Mammary epithelial cell (primary cell): Measurements from ENCODE around the gene SVBP.

Experiments
- CTCF ChIP-seq, 2 donors: IDR thresholded peaks in 1 of 2; conservative IDR thresholded peaks in 1 of 2; 2 replicates each; pipeline ENCODE4 v1.5.1; 2011 to 2012; ENCODE audit warnings: inconsistent platforms in 2 of 2, low read length in 2 of 2, mild to moderate bottlenecking in 2 of 2, control low read depth in 1 of 2, low read depth in 1 of 2; ENCODE audit not compliant: insufficient read depth in 1 of 2; ENCODE audit errors: extremely low read depth in 1 of 2
- EZH2 ChIP-seq: IDR thresholded peaks from 2 replicates; pipeline ENCODE4 v1.6.1; 2012; ENCODE audit warnings: low read length, inconsistent platforms, borderline replicate concordance

- TF ChIP-seq CTCF (conservative IDR thresholded peaks at IDR 0.05 in 1 of 2, IDR thresholded peaks at IDR 0.05 in 1 of 2; ENCODE audit: extremely low read depth in 1 of 2, insufficient read depth in 1 of 2, low read depth in 1 of 2, low read length in 2 of 2) (no peak), EZH2 (no peak)
Observed at GRCh38 chr1:42851960-42852607, 34.9 kb upstream of the SVBP start.
